T-helper 17 cell (primary cell): ENCODE results near the gene RINL. TPM values are rescaled to one million over a fixed set of nuclear protein-coding genes. Genes with fewer than 3 reads are reported as not detected.
"Not testable (repeated sequence)": the region's sequence is repeated elsewhere in the genome, so short reads cannot be mapped to it uniquely, and the experiment has no call there.

Experiments used
- ATAC-seq: fragments of 150-1000 bp; cut with Tn5 transposase; 2 replicates; pipeline ENCODE4 v1.10.0; 2021; ENCODE audit warnings: mild to moderate bottlenecking, moderate library complexity
- DNase-seq, 3 donors: peaks; one replicate each; pipeline versions ENCODE4 v3.0.0 to v3.0.0-alpha.2; 2020 to 2021
- H3K9me3 ChIP-seq: one replicate; pipeline ENCODE4 v1.7.0; 2013; ENCODE audit warnings: low read length, mild to moderate bottlenecking; ENCODE audit not compliant: control insufficient read depth, poor library complexity, severe bottlenecking
- H3K27ac Mint-ChIP-seq: one replicate; pipeline ENCODE4 v1.8.0; 2022; ENCODE audit warnings: mild to moderate bottlenecking, moderate library complexity, mixed read lengths
- H3K27me3 Mint-ChIP-seq: one replicate; pipeline ENCODE4 v1.8.0; 2022; ENCODE audit warnings: mixed read lengths
- H3K36me3 Mint-ChIP-seq: one replicate; pipeline ENCODE4 v1.8.0; 2022; ENCODE audit warnings: low read depth, mixed read lengths
- H3K4me1 Mint-ChIP-seq: one replicate; pipeline ENCODE4 v1.8.0; 2022; ENCODE audit warnings: mild to moderate bottlenecking, mixed read lengths
- H3K4me3 Mint-ChIP-seq: one replicate; pipeline ENCODE4 v1.8.0; 2022; ENCODE audit warnings: mild to moderate bottlenecking, moderate library complexity, mixed read lengths
- total RNA-seq, 4 donors: library from RNA in 2 of 4; stranded (reverse) in 2 of 4; gene quantifications; one replicate each; pipeline ENCODE4 v1.2.3 and lab custom pipeline; 2022 to 2026

RINL gene
- total RNA-seq, 2 donors from 2014 or later = 46.0 to 50.6 TPM

DNA sequence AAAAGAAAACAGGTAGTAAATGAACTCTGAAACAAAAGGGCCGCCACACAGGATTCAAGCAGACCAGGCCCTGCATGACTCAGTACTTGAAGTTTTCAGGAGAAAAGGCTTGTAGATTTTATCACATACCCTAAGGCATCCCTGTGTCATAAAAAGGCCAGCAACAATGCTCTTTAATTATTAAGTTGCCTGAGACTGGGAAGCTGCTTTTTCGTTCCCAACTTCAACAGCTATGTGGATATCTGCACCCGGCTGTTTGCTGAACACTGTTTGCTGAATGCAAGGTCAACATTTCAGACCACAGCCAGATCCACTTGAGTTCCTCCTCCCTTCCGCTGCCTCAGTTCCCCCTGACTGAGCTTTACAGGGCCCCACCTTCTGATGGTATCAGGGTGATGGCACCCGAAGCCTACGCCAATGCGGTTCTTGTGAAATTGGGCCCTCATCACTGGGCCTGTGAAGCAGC is 40.4 kb downstream of the RINL start:
- ATAC-seq (no peak), DNase-seq (no peak)
- no peak overlapping the region for H3K4me3 Mint-ChIP-seq
- peaks cover 24% of the 10 kb centered on the region for H3K4me1 Mint-ChIP-seq
- no peaks in the 10 kb centered on the region for H3K9me3 ChIP-seq
- no peaks in the 10 kb centered on the region for H3K27me3 Mint-ChIP-seq
- peaks cover 5% of the 10 kb centered on the region for H3K36me3 Mint-ChIP-seq
- H3K27ac Mint-ChIP-seq = no peak overlapping the region

DNA sequence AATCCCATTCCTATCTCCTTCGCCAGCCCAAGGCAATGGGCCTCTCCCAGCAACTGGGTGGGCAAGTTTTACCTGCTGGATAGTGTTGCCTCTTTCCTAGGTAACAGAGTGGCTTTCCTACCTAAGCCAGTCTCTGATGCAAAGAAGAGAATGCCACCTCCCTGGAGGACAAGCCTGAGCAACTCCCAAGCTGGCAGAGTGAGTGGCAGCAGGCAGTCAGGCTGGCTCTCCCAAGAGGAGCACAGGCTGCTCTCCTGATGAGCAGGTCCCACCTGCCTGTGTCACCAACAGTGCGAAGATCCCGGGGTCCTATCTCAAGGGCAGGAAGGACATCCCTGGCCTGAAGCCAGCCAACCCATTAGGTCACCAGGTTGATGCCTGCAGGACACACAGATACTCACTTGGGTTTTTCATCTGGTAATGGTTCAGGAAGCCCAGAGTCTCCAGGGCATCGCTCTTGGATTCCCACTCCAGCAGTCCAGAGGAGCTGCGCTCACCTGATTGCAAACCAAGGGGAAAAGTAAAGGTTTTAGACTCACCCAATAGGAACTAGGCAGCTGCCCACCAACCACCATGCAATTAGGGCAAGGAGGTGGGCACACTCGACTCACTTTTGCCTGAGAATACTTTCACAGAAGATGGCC is 41.0 kb downstream of the RINL start:
- Mint-ChIP-seq H3K4me3 (no peak overlapping the region), H3K27me3 (no peaks in the 10 kb centered on the region), H3K4me1 (peaks cover 20% of the 10 kb centered on the region), H3K27ac (no peak overlapping the region), H3K36me3 (peaks cover 2% of the 10 kb centered on the region)
- DNase-seq = no peak
- ATAC-seq = no peak
- no peaks in the 10 kb centered on the region for H3K9me3 ChIP-seq

DNA sequence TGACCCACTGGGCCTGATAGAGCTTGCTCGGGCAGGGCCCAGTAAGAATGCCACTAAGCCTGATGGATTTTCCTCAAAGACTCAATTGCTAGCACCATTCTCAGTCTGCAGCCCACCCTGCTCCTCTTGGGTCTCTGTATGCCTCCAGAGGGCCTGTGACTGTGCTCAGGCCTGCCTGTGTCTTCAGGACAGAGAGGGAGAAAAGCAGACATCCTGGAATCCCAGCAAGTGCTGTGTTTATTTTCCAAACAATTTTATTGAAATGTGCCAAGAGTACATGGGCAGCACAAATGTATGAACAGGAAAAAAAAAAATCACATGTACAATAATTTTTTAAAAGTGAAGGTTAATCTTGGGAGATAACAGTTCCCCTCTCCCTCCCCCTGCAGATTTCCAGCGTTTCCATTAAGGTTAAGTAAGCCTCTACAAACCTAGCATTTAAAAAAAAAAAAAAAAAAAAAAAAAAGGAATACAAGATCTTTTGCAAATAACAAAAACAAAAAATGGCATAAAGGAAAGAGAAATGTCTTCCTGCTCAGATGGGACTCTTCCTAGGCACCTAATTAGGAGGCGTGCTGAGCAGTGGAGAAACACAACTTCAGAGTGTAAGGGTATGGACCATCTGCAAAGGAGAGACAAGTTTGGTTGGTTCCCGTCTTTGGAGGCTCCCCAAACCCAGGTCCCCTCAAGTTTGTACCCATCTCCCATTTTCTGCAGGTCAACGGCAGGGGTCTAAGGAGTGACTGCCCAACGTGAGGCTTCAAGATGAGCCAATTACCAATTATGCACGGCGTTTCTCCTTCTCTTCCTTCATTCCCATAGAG is 41.7 kb downstream of the RINL start:
- Mint-ChIP-seq H3K36me3 (peaks cover 2% of the 10 kb centered on the region), H3K27me3 (no peaks in the 10 kb centered on the region), H3K4me3 (no peak overlapping the region), H3K27ac (no peak overlapping the region), H3K4me1 (peaks cover 19% of the 10 kb centered on the region)
- DNase-seq (no peak), ATAC-seq (no peak)
- no peaks in the 10 kb centered on the region for H3K9me3 ChIP-seq

DNA sequence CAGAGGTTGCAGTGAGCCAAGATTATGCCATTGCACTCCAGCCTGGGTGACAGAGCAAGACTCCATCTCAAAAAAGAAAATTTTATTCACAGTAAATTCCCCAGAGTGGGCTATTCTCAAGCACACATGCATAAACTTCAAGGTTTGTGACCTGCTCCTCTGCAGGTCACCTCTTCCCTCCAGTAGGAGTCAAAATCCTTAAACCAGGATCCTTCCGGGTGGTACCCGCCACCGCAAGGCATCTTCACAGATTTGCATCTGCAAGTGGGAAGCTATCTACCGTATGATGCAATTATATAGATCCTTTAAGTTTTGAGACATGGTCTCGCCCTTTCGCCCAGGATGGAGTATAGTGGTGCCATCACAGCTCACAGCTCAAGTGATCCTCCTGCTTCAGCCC is 43.5 kb downstream of the RINL start:
- Mint-ChIP-seq H3K27ac (no peak overlapping the region), H3K4me3 (no peak overlapping the region), H3K27me3 (no peaks in the 10 kb centered on the region), H3K4me1 (peaks cover 20% of the 10 kb centered on the region), H3K36me3 (no peaks in the 10 kb centered on the region)
- no peak for DNase-seq
- no peak for ATAC-seq
- no peaks in the 10 kb centered on the region for H3K9me3 ChIP-seq

DNA sequence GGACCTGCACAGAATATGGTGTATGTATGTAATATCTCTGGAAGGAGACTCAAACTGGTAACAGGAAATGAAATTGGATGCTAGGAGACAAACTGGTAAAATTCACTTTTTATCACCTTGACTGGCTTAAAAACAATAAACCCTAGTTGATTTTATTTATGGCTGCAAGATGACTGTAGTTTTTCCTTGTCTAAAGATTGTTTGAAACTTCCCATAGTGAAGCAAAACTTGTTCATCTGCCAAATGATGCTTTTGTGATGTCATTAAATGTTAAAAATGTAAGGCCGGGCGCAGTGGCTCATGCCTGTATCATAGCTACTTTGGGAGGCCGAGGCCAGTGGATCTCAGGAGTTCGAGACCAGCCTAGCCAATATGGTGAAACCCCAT is 44.0 kb downstream of the RINL start:
- Mint-ChIP-seq H3K27ac (no peak overlapping the region), H3K4me3 (no peak overlapping the region), H3K4me1 (peaks cover 20% of the 10 kb centered on the region), H3K27me3 (no peaks in the 10 kb centered on the region), H3K36me3 (no peaks in the 10 kb centered on the region)
- H3K9me3 ChIP-seq = no peaks in the 10 kb centered on the region
- ATAC-seq (no peak), DNase-seq (no peak)

GRCh38 chr19:38833092-38833425 is 45.0 kb downstream of the RINL start:
- DNase-seq (no peak), ATAC-seq (no peak)
- Mint-ChIP-seq H3K4me3 (no peak overlapping the region), H3K36me3 (peaks cover under 1% of the 10 kb centered on the region), H3K27me3 (no peaks in the 10 kb centered on the region), H3K27ac (peak overlapping the region; percentile 69), H3K4me1 (peaks cover 16% of the 10 kb centered on the region)
- no peaks in the 10 kb centered on the region for H3K9me3 ChIP-seq

- H3K9me3 ChIP-seq = no peaks in the 10 kb centered on the region
- DNase-seq (no peak), ATAC-seq (no peak)
- H3K36me3 Mint-ChIP-seq = peaks cover 2% of the 10 kb centered on the region
- peak overlapping the region; percentile 90 for H3K27ac Mint-ChIP-seq
- peak overlapping the region; percentile 90 for H3K4me3 Mint-ChIP-seq
- H3K4me1 Mint-ChIP-seq = peaks cover 23% of the 10 kb centered on the region
- no peaks in the 10 kb centered on the region for H3K27me3 Mint-ChIP-seq
Observed at GRCh38 chr19:38831142-38831605, 46.9 kb downstream of the RINL start.

DNA sequence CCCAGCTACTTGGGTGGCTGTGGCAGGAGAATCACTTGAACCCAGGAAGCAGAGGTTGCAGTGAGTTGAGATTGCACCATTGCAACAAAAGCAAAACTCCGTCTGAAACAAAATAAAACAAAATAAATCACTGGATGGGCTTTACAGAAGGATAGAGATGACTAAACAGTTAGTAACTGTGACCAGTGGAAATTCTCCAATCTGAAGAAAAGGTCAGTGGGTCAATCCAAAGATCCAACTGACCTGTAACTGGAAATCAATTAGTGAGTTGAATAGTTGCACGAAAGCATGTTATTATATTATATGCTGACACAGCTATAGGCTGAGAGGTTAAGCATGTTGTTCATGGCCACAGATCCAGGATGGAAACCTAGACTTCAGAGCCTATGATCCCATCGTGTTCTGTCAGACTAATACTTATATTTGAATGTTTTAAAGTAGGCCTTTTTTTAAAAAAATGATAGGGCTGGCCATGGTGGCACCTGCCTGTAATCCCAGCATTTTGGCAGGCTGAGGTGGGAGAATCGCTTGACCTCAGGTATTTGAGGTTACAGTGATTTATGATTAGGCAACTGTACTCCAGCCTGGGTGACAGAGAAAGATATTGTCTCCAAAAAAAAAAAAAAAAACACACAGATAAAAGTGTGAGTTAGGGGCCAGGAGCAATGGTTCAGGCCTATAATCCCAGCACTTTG is 47.9 kb downstream of the RINL start:
- Mint-ChIP-seq H3K36me3 (peaks cover 2% of the 10 kb centered on the region), H3K4me1 (peaks cover 23% of the 10 kb centered on the region), H3K27ac (peak overlapping the region; percentile 90), H3K4me3 (peak overlapping the region; percentile 90), H3K27me3 (no peaks in the 10 kb centered on the region)
- no peaks in the 10 kb centered on the region for H3K9me3 ChIP-seq
- no peak for DNase-seq
- no peak for ATAC-seq

DNA sequence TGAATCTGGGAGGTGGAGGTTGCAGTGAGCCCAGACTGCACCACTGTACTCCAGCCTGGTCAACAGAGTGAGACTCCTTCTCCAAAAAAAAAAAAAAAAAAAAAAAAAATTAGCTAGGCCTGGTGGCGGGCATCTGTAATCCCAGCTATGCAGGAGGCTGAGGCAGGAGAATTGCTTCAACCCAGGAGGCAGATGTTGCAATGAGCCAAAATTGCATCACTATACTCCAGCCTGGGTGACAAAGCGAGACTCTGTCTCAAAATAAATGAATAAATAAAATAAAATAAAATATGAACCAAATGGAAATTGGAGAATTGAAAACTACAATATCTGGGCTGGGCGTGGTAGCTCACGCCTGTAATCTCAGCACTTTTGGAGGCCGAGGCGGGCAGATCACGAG is 48.9 kb downstream of the RINL start:
- H3K27ac Mint-ChIP-seq, H3K9me3 ChIP-seq, ATAC-seq, H3K4me3 Mint-ChIP-seq, DNase-seq, H3K36me3 Mint-ChIP-seq, H3K27me3 Mint-ChIP-seq: not testable (repeated sequence)
- peaks cover 25% of the 10 kb centered on the region for H3K4me1 Mint-ChIP-seq

DNA sequence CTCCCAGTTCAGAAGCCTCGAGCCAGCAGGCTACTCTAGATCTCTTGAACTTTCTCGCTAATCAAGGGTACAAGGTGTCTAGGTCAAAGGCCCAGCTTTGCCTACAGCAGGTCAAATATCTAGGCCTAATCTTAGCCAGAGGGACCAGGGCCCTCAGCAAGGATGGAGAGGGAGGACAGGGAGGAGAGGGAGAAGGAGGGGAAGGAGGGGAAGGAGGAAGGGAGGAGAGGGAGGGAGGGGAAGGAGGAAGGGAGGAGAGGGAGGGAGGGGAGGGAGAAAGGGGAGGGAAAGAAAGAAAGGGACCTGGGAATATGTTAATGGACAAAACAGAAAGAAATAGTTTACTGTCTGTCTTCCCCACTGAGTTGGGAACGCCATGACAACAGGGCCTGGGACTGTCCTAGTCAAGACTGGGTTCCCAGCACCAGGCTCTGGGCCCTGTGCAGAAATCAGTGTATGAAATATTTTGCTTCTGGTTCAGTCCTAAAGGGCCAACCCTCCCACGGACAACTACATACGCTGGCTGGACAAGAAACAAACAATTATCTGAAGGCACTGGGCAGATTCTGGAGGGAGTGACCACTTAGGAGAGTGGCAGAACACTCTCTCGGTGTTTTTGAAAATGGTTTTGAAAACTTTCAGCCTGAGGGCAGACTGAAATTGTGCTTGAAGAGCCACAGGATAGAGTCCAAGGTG is 51.1 kb downstream of the RINL start:
- Mint-ChIP-seq H3K36me3 (peaks cover 6% of the 10 kb centered on the region), H3K27ac (no peak overlapping the region), H3K4me3 (no peak overlapping the region), H3K4me1 (peaks cover 30% of the 10 kb centered on the region), H3K27me3 (no peaks in the 10 kb centered on the region)
- DNase-seq (no peak), ATAC-seq (no peak)
- no peaks in the 10 kb centered on the region for H3K9me3 ChIP-seq

DNA sequence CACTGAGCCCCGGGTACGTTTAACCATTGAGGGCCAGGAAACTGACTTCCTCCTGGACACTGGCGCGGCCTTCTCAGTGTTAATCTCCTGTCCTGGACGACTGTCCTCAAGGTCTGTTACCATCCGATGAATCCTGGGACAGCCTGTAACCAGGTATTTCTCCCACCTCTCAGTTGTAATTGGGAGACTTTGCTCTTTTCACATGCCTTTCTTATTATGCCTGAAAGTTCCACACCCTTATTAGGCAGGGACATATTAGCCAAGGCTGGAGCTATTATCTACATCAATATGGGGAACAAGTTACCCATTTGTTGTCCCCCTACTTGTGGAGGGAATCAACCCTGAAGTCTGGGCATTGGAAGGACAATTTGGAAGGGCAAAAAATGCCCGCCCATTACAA is 52.1 kb downstream of the RINL start:
- not testable (repeated sequence) for H3K9me3 ChIP-seq, H3K4me3 Mint-ChIP-seq, H3K27me3 Mint-ChIP-seq, DNase-seq, ATAC-seq, H3K36me3 Mint-ChIP-seq, H3K27ac Mint-ChIP-seq
- H3K4me1 Mint-ChIP-seq = peaks cover 24% of the 10 kb centered on the region

GRCh38 chr19:38821230-38821825 is 56.7 kb downstream of the RINL start:
- not testable (repeated sequence) for DNase-seq, H3K9me3 ChIP-seq, H3K27me3 Mint-ChIP-seq, ATAC-seq, H3K36me3 Mint-ChIP-seq, H3K4me3 Mint-ChIP-seq
- Mint-ChIP-seq H3K27ac (peak overlapping the region; percentile 79), H3K4me1 (peaks cover 16% of the 10 kb centered on the region)
